ENCODE results near the gene LIN9. TPM values are rescaled to one million over a fixed set of nuclear protein-coding genes. Genes with fewer than 3 reads are reported as not detected.

LIN9 gene
- total RNA-seq, 2 experiments from 2014 or later: 1.3 to 1.5 TPM

DNA sequence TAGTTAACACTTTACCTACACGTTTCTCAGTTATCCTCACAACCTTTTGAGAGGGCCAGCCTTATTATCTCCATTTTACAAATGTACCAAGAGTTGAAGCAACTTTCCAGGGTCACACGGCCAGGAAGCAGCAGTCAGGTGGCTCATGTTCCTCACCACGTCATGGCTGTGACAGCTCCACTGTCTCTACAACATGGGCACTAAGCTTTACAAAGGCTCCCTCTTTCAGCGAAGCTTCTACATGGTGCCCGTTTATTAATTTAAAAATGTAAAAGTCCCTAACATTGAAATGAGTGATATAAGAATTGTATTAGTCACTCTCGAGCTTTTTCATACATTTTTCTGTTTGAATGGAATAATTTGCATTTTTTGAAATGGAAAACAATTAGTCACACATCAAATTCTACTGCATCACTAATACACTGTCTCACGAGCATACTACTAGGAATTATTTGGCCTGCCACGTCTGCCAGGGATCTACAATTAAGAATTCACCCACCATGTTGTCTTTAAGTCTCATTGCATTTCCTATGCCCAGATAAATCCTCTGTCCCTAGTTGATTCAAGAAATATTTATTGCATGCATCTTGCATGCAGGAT lies 28.4 kb upstream of the LIN9 start:
- POLR2A ChIA-PET: no interaction called here
- H3K36me3 Mint-ChIP-seq (ENCODE audit: low read depth): peaks cover 5% of the 10 kb centered on the region
- intact Hi-C loops (cut with DNase I, micrococcal nuclease): no loop called here
- no peak for DNase-seq
- ATAC-seq (ENCODE audit: poor library complexity): no peak
- CTCF ChIA-PET: no interaction called here
- H3K4me1 Mint-ChIP-seq (ENCODE audit: low read depth): peaks cover 6% of the 10 kb centered on the region
- no peak overlapping the region for H3K27ac Mint-ChIP-seq
- TF ChIP-seq, protein P1, sequence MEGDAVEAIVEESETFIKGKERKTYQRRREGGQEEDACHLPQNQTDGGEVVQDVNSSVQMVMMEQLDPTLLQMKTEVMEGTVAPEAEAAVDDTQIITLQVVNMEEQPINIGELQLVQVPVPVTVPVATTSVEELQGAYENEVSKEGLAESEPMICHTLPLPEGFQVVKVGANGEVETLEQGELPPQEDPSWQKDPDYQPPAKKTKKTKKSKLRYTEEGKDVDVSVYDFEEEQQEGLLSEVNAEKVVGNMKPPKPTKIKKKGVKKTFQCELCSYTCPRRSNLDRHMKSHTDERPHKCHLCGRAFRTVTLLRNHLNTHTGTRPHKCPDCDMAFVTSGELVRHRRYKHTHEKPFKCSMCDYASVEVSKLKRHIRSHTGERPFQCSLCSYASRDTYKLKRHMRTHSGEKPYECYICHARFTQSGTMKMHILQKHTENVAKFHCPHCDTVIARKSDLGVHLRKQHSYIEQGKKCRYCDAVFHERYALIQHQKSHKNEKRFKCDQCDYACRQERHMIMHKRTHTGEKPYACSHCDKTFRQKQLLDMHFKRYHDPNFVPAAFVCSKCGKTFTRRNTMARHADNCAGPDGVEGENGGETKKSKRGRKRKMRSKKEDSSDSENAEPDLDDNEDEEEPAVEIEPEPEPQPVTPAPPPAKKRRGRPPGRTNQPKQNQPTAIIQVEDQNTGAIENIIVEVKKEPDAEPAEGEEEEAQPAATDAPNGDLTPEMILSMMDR (IDR thresholded peaks at IDR 0.05): no peak
- H3K4me3 Mint-ChIP-seq: no peak overlapping the region
- H3K27me3 Mint-ChIP-seq: peaks cover 8% of the 10 kb centered on the region
- no peaks in the 10 kb centered on the region for H3K27me3 ChIP-seq (ENCODE audit: control insufficient read depth in 1 of 2, insufficient read depth in 2 of 2, low read length in 2 of 2)
- H3K36me3 ChIP-seq (ENCODE audit: insufficient read depth, low read length): no peaks in the 10 kb centered on the region
- H3K9me3 ChIP-seq (ENCODE audit: control insufficient read depth in 1 of 2, insufficient read depth in 1 of 2, low read length in 2 of 2): peaks cover 0 to 7% of the 10 kb centered on the region in 2 experiments
- no peak overlapping the region for H3K27ac ChIP-seq (ENCODE audit: low read depth in 1 of 2, low read length in 2 of 2)
- no peak overlapping the region for H3K4me3 ChIP-seq (ENCODE audit: low read length)
- H3K4me1 ChIP-seq (ENCODE audit: insufficient read depth, low read length): peaks cover 4% of the 10 kb centered on the region
- peaks cover 3% of the 10 kb centered on the region for H3K9me3 Mint-ChIP-seq

- Mint-ChIP-seq H3K9me3 (peaks cover 2% of the 10 kb centered on the region), H3K27me3 (peaks cover 6% of the 10 kb centered on the region), H3K4me1 (ENCODE audit: low read depth) (peaks cover 6% of the 10 kb centered on the region), H3K4me3 (no peak overlapping the region), H3K36me3 (ENCODE audit: low read depth) (peaks cover 4% of the 10 kb centered on the region), H3K27ac (no peak overlapping the region)
- ChIA-PET POLR2A (no interaction called here), CTCF (no interaction called here)
- Histone ChIP-seq H3K4me1 (ENCODE audit: insufficient read depth, low read length) (peaks cover 4% of the 10 kb centered on the region), H3K9me3 (ENCODE audit: control insufficient read depth in 1 of 2, insufficient read depth in 1 of 2, low read length in 2 of 2) (no peaks in the 10 kb centered on the region), H3K4me3 (ENCODE audit: low read length) (no peak overlapping the region), H3K27ac (ENCODE audit: low read depth in 1 of 2, low read length in 2 of 2) (no peak overlapping the region), H3K36me3 (ENCODE audit: insufficient read depth, low read length) (no peaks in the 10 kb centered on the region), H3K27me3 (ENCODE audit: control insufficient read depth in 1 of 2, insufficient read depth in 2 of 2, low read length in 2 of 2) (no peaks in the 10 kb centered on the region)
- ATAC-seq (ENCODE audit: poor library complexity): no peak
- intact Hi-C loops (cut with DNase I, micrococcal nuclease): loop anchor here in 1 of 2 experiments (2.0 kb wide), 1 partner anchor 211 kb away; no protein-coding TSS in a partner anchor
- DNase-seq: no peak
- TF ChIP-seq, protein P1 (IDR thresholded peaks at IDR 0.05): no peak
These were observed 26.7 kb upstream of the LIN9 start for GRCh38 chr1:226335661-226336060.

- DNase-seq (peak in 2 of 14 experiments; percentile 11 to 23), ATAC-seq (ENCODE audit: poor library complexity) (peak; percentile 35)
- Mint-ChIP-seq H3K27me3 (no peaks in the 10 kb centered on the region), H3K36me3 (ENCODE audit: low read depth) (no peaks in the 10 kb centered on the region), H3K4me1 (ENCODE audit: low read depth) (peaks cover 6% of the 10 kb centered on the region), H3K27ac (no peak overlapping the region), H3K9me3 (no peaks in the 10 kb centered on the region), H3K4me3 (peak overlapping the region; percentile 26)
- intact Hi-C loops (cut with DNase I, micrococcal nuclease): loop anchor here (1.0 to 5.0 kb wide), 2 partner anchors 136 to 208 kb away; no protein-coding TSS in a partner anchor
- H3K4me1 ChIP-seq (ENCODE audit: insufficient read depth, low read length): peaks cover 4% of the 10 kb centered on the region
- no peak overlapping the region for H3K27ac ChIP-seq (ENCODE audit: low read depth in 1 of 2, low read length in 2 of 2)
- no peaks in the 10 kb centered on the region for H3K36me3 ChIP-seq (ENCODE audit: insufficient read depth, low read length)
- no peaks in the 10 kb centered on the region for H3K9me3 ChIP-seq (ENCODE audit: control insufficient read depth in 1 of 2, insufficient read depth in 1 of 2, low read length in 2 of 2)
- ChIA-PET CTCF (interaction anchor here (0.6 to 2.3 kb wide), 11 partner anchors 9 to 453 kb away, joined by 3 to 20 read pairs (median 4); partner anchors contain the start of genes LIN9 and PARP1), POLR2A (interaction anchor here (0.7 to 2.4 kb wide), 5 partner anchors 24 to 333 kb away, joined by 3 to 8 read pairs (median 3); partner anchors contain the start of genes LIN9 and SDE2)
- TF ChIP-seq, protein P1 (IDR thresholded peaks at IDR 0.05): no peak
- peak overlapping the region; percentile 13 for H3K4me3 ChIP-seq (ENCODE audit: low read length)
- H3K27me3 ChIP-seq (ENCODE audit: control insufficient read depth in 1 of 2, insufficient read depth in 2 of 2, low read length in 2 of 2): no peaks in the 10 kb centered on the region
These were observed 24.0 kb upstream of the LIN9 start for GRCh38 chr1:226332947-226333346.

Measured in CD4-positive, alpha-beta T cell (primary cell).